ENCODE measurements around the gene ST3GAL5.

The ST3GAL5 gene

DNA sequence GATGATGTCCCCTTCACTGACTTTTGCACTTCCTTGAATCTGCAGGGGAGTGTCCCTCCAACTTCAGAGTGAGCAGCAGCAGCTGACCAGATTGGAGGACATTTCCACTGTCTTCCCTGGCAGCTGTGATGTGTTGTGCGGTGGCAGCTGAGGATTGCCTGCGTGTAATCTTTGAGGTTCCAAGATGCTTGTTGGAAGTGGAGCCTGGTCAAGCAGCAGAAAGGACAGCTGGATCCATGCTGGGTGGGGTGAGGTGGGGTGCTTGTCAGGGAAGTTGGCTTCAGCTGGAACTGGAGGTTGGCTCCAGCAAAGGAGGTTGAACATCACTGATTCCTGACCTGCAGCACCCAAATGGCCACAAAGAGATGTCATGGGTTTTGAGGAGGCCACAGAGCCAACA lies 64.8 kb downstream of the ST3GAL5 start:
- TF ChIP-seq, protein P1, sequence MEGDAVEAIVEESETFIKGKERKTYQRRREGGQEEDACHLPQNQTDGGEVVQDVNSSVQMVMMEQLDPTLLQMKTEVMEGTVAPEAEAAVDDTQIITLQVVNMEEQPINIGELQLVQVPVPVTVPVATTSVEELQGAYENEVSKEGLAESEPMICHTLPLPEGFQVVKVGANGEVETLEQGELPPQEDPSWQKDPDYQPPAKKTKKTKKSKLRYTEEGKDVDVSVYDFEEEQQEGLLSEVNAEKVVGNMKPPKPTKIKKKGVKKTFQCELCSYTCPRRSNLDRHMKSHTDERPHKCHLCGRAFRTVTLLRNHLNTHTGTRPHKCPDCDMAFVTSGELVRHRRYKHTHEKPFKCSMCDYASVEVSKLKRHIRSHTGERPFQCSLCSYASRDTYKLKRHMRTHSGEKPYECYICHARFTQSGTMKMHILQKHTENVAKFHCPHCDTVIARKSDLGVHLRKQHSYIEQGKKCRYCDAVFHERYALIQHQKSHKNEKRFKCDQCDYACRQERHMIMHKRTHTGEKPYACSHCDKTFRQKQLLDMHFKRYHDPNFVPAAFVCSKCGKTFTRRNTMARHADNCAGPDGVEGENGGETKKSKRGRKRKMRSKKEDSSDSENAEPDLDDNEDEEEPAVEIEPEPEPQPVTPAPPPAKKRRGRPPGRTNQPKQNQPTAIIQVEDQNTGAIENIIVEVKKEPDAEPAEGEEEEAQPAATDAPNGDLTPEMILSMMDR (IDR thresholded peaks at IDR 0.05; ENCODE audit: control extremely low read depth, extremely low read depth, low read depth, missing control alignments) = no peak
- no peak for DNase-seq (ENCODE audit: extremely low spot score)
- ChIA-PET POLR2A (no interaction called here), CTCF (interaction anchor here (1.0 to 16.8 kb wide), 5 partner anchors 10 to 549 kb away, joined by 3 to 436 read pairs (median 19); partner anchors contain the start of gene ST3GAL5)

DNA sequence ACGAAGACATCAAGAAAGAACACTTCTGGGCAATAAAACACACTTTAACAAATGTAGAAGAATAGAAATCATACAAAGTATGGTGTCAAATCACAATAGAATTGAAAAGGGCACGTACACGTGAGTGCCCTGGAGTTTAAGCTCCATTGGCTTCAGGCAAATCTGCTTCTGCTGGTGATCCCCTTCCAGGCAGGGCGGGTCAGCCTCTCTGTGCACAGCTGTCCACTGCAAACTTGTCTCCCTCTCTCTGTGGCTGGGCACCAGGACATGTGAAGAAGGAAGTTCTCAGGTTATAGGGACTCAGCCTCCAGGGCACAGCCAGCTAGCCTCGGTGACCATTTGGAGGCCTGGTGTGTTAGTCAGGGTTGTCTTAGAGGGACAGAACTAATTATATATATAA lies 66.0 kb downstream of the ST3GAL5 start:
- ChIA-PET POLR2A (no interaction called here), CTCF (interaction anchor here (0.9 to 16.8 kb wide), 5 partner anchors 9 to 268 kb away, joined by 3 to 436 read pairs (median 7); partner anchors contain the start of gene ST3GAL5)
- TF ChIP-seq, protein P1 (IDR thresholded peaks at IDR 0.05; ENCODE audit: control extremely low read depth, extremely low read depth, low read depth, missing control alignments) = no peak
- no peak for DNase-seq (ENCODE audit: extremely low spot score)

- no peak for DNase-seq (ENCODE audit: extremely low spot score)
- CTCF ChIA-PET = interaction anchor here (1.6 to 16.8 kb wide), 5 partner anchors 7 to 259 kb away, joined by 4 to 436 read pairs (median 20); no protein-coding TSS in a partner anchor
- TF ChIP-seq, protein P1 (IDR thresholded peaks at IDR 0.05; ENCODE audit: control extremely low read depth, extremely low read depth, low read depth, missing control alignments) = no peak
- POLR2A ChIA-PET = no interaction called here
Measured at GRCh38 chr2:85819811-85820510, 68.8 kb downstream of the ST3GAL5 start.

GRCh38 chr2:85814802-85815550 lies 73.8 kb downstream of the ST3GAL5 start:
- CTCF ChIA-PET = interaction anchor here (0.9 to 7.7 kb wide), 34 partner anchors 7 to 281 kb away, joined by 3 to 140 read pairs (median 7); no protein-coding TSS in a partner anchor
- POLR2A ChIA-PET = no interaction called here
- no peak for DNase-seq (ENCODE audit: extremely low spot score)
- TF ChIP-seq, protein P1 (IDR thresholded peaks at IDR 0.05; ENCODE audit: control extremely low read depth, extremely low read depth, low read depth, missing control alignments) = no peak

GRCh38 chr2:85813982-85814801 lies 74.6 kb downstream of the ST3GAL5 start:
- POLR2A ChIA-PET = no interaction called here

More at GRCh38 chr2:85813982-85814801, 74.6 kb downstream of the ST3GAL5 start:
- TF ChIP-seq, protein P1 (IDR thresholded peaks at IDR 0.05; ENCODE audit: control extremely low read depth, extremely low read depth, low read depth, missing control alignments) = peak; percentile 92
- peak; percentile 89 for DNase-seq (ENCODE audit: extremely low spot score)
- CTCF ChIA-PET = interaction anchor here (0.6 to 7.7 kb wide), 49 partner anchors 8 to 282 kb away, joined by 3 to 140 read pairs (median 5); no protein-coding TSS in a partner anchor
